Mucosa of rectum (tissue), 2 donors: Measurements from ENCODE around the gene UAP1L1.
A peak's percentile ranks its signal among the peaks of the same experiment; 100 is the strongest.
"Not testable (repeated sequence)": the region's sequence is repeated elsewhere in the genome, so short reads cannot be mapped to it uniquely, and the experiment has no call there.

Experiments used
- H3K27ac ChIP-seq, 2 donors: one replicate each; pipeline ENCODE4 v1.7.0; 2013; ENCODE audit warnings: inconsistent platforms in 2 of 2, low read depth in 2 of 2, low read length in 2 of 2
- H3K27me3 ChIP-seq, 2 donors: one replicate each; pipeline ENCODE4 v1.7.0; 2013; ENCODE audit warnings: low read length in 2 of 2; ENCODE audit not compliant: control insufficient read depth in 2 of 2, insufficient read depth in 2 of 2
- H3K36me3 ChIP-seq, 2 donors: one replicate each; pipeline ENCODE4 v1.7.0; 2013; ENCODE audit warnings: low read length in 2 of 2; ENCODE audit not compliant: control insufficient read depth in 2 of 2, insufficient read depth in 2 of 2
- H3K4me1 ChIP-seq, 2 donors: one replicate each; pipeline ENCODE4 v1.7.0; 2013; ENCODE audit warnings: low read length in 2 of 2, mild to moderate bottlenecking in 1 of 2; ENCODE audit not compliant: control insufficient read depth in 2 of 2, insufficient read depth in 2 of 2
- H3K4me3 ChIP-seq, 2 donors: one replicate each; pipeline ENCODE4 v1.7.0; 2013; ENCODE audit warnings: low read length in 2 of 2
- H3K9ac ChIP-seq, 2 donors: one replicate each; pipeline ENCODE4 v1.7.0; 2013; ENCODE audit warnings: low read length in 2 of 2, low read depth in 1 of 2, mild to moderate bottlenecking in 1 of 2
- H3K9me3 ChIP-seq, 2 donors: one replicate each; pipeline ENCODE4 v1.7.0; 2013; ENCODE audit warnings: low read length in 2 of 2; ENCODE audit not compliant: control insufficient read depth in 2 of 2
- donor health status: healthy.
- donor health status: Normal muscosa, but diverticular disease.

UAP1L1 gene

GRCh38 chr9:137077010-137077747, at the start of gene UAP1L1:
TSS of gene UAP1L1 (plus strand) at chr9:137077517. CDS start at chr9:137077533, 16 bp downstream.
- Histone ChIP-seq H3K4me3 (peak within 1 kb of the TSS; percentile 65 to 67), H3K27me3 (no peaks in the 10 kb centered on the region), H3K9me3 (no peaks in the 10 kb centered on the region), H3K9ac (peak within 1 kb of the TSS; percentile 52 to 63), H3K27ac (peak within 1 kb of the TSS; percentile 52), H3K4me1 (peaks cover 20 to 28% of the 10 kb centered on the region in 2 donors), H3K36me3 (peaks cover 0 to 20% of the 10 kb centered on the region in 2 donors)

- H3K4me1 ChIP-seq: peaks cover 42 to 45% of the 10 kb centered on the region in 2 donors
- H3K36me3 ChIP-seq: no peaks in the 10 kb centered on the region
- H3K4me3 ChIP-seq: peak overlapping the region; percentile 57 to 69
- peak overlapping the region in 1 of 2 donors; percentile 21 for H3K27ac ChIP-seq
- H3K27me3 ChIP-seq: no peaks in the 10 kb centered on the region
- peak overlapping the region; percentile 60 to 83 for H3K9ac ChIP-seq
- H3K9me3 ChIP-seq: no peaks in the 10 kb centered on the region
Observed at GRCh38 chr9:137028263-137029057, 48.9 kb upstream of the UAP1L1 start.

GRCh38 chr9:137029058-137029936, 48.0 kb upstream of the UAP1L1 start:
- H3K4me1 ChIP-seq: peaks cover 42 to 45% of the 10 kb centered on the region in 2 donors
- H3K9ac ChIP-seq: peak overlapping the region in 1 of 2 donors; percentile 83

GRCh38 chr9:137030006-137030405, 47.3 kb upstream of the UAP1L1 start:
- Histone ChIP-seq H3K27ac (no peak overlapping the region), H3K4me3 (no peak overlapping the region), H3K9me3 (no peaks in the 10 kb centered on the region), H3K36me3 (no peaks in the 10 kb centered on the region), H3K4me1 (peaks cover 49 to 52% of the 10 kb centered on the region in 2 donors), H3K27me3 (no peaks in the 10 kb centered on the region), H3K9ac (no peak overlapping the region)

More at GRCh38 chr9:137029058-137029936, 48.0 kb upstream of the UAP1L1 start:
- no peaks in the 10 kb centered on the region for H3K9me3 ChIP-seq
- H3K36me3 ChIP-seq: no peaks in the 10 kb centered on the region
- no peak overlapping the region for H3K27ac ChIP-seq
- H3K27me3 ChIP-seq: no peaks in the 10 kb centered on the region
- peak overlapping the region; percentile 57 to 69 for H3K4me3 ChIP-seq

DNA sequence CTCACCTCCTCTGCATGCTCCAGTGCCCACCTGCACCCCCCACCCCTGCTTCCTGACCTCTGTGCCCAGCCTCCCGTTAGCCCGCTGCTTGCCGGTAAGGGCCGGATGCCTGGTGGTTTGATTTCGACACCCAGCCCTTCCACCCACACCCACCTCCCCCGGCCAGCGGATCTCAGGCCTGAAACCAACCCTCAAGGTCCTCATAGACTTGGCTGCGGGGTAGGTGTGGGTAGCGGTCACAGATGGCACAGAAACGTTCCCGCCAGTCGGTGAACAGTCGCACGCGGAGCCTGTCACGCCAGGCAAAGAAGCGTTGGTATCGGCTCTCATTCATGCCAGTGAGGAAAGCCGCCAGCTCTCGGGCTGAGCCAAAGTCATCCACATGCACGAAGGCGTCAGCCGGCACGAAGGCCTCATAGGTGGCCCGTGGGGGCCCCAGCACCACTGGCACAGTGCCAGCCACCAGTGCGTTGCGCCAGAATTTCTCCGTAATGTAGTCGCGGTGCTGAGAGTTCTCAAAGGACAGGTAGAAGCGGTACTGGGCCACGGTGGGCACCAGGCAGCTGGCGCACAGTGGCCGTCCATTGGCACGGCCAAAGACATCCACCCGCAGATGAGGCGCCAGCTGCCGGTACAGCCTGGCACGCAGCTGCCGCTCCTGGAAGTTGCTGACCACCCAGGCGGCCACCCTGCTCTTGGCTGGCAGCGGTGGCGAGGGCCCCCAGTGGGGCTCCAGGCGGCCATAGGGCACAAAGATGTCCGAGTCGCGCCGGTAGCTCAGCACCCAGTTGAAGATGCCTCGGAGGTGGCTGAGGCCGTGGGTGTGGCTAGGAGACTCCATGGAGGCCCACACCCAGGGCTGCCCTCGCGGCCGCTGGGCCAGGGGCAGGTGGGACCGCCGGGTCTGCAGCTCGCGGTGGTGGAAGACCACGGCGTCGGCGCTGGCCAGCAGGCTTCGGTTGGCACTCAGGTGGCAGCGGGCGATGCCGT, 46.5 kb upstream of the UAP1L1 start:
- Histone ChIP-seq H3K9ac (no peak overlapping the region), H3K27me3 (no peaks in the 10 kb centered on the region), H3K4me1 (peaks cover 50 to 56% of the 10 kb centered on the region in 2 donors), H3K27ac (no peak overlapping the region), H3K4me3 (peak overlapping the region in 1 of 2 donors; percentile 31), H3K36me3 (no peaks in the 10 kb centered on the region), H3K9me3 (no peaks in the 10 kb centered on the region)

DNA sequence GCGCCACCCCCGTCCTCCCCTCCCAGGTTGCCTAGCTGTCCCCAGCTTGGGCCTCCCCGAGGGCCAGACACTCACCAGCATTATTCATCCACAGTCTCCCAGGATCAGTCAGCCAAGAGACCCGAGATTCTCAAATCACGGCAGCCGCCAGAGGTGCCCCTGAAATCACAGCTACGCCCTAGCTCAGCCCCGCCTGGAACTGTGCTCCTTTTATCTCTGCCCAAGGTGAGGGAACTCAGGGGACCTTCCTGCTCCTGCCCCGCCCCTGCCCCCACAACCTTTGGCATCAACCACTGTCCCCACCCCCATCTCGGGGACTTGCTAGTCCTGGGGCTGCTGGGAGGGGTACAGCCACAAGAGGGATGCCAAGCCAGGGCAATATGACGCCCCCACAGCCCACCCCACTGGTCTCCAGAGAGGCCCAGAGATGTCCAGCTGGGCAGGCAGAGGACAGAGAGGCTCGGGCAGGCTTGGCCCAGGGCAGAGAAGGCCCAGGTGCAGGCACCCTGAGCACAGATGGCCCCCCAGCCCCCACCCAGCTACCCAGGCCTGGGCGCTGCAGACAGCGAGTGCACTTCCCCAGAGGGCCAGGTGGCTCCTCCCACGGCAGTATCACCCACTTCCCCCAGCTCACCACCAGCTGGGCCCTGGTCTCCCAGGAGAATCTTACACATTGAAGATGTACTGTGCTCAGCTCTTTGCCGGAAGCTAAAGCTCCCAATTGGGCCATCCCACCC, 45.2 kb upstream of the UAP1L1 start, which contains the start of gene FUT7:
Gene FUT7 (minus strand): TSS at position 185 of the 737 bp plus-strand sequence. CDS start 97 bp downstream, at position 88.
- Histone ChIP-seq H3K27me3 (no peaks in the 10 kb centered on the region), H3K9me3 (no peaks in the 10 kb centered on the region), H3K4me1 (peaks cover 44 to 47% of the 10 kb centered on the region in 2 donors), H3K9ac (no peak within 1 kb of the TSS), H3K4me3 (no peak within 1 kb of the TSS), H3K36me3 (no peaks in the 10 kb centered on the region), H3K27ac (peak within 1 kb of the TSS in 1 of 2 donors; percentile 38)

GRCh38 chr9:137032858-137033257, 44.5 kb upstream of the UAP1L1 start:
- Histone ChIP-seq H3K9ac (no peak overlapping the region), H3K27me3 (no peaks in the 10 kb centered on the region), H3K36me3 (no peaks in the 10 kb centered on the region), H3K27ac (peak overlapping the region in 1 of 2 donors; percentile 38), H3K9me3 (no peaks in the 10 kb centered on the region), H3K4me3 (no peak overlapping the region), H3K4me1 (peaks cover 38 to 41% of the 10 kb centered on the region in 2 donors)

DNA sequence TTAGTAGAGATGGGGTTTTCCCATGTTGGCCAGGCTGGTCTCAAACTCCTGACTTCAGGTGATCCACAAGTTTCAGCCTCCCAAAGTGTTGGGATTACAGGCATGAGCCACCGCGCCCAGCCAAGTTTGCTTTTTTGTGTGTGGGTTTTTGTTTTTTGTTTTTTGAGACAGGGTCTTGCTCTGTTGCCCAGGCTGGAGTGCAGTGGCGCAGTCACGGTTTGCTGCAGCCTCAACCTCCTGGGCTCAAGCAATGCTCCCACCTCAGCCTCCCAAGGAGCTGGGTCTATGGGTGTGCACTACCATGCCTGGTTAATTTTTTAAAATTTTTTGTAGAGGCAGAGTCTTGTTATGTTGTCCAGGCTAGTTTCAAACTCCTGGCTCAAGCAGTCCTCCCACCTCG, 43.8 kb upstream of the UAP1L1 start:
- H3K36me3 ChIP-seq, H3K9ac ChIP-seq, H3K27ac ChIP-seq, H3K9me3 ChIP-seq, H3K4me3 ChIP-seq, H3K27me3 ChIP-seq: not testable (repeated sequence)
- peaks cover 36 to 39% of the 10 kb centered on the region in 2 donors for H3K4me1 ChIP-seq
